KG1 (cell line): ENCODE measurements around the gene TLK1.
"Not testable (repeated sequence)": the region's sequence is repeated elsewhere in the genome, so short reads cannot be mapped to it uniquely, and the experiment has no call there.

Source experiments
- DNase-seq: peaks from one replicate; lab custom pipeline; 2025; lab: John Stamatoyannopoulos, UW

TLK1 gene

GRCh38 chr2:171169333-171169732 lies 8.6 kb upstream of the TLK1 start:
- no peak for DNase-seq

GRCh38 chr2:171167352-171167997 lies 6.8 kb upstream of the TLK1 start:
- DNase-seq = no peak

- DNase-seq = no peak
Measured at GRCh38 chr2:171166328-171166983, 5.8 kb upstream of the TLK1 start.

GRCh38 chr2:171165967-171166327 lies 5.3 kb upstream of the TLK1 start:
- DNase-seq = no peak

- no peak for DNase-seq
Measured at GRCh38 chr2:171163261-171163660, 2.6 kb upstream of the TLK1 start.

GRCh38 chr2:171162522-171163197 lies 2.0 kb upstream of the TLK1 start:
- DNase-seq = not testable (repeated sequence)

- DNase-seq = peak; percentile 78
Measured at GRCh38 chr2:171160956-171161740, 455 bp upstream of the TLK1 start.

- DNase-seq = peak; percentile 78
Measured at GRCh38 chr2:171159372-171160118, 1.1 kb downstream of the TLK1 start.

- no peak for DNase-seq
Measured at GRCh38 chr2:171158790-171159371, 1.8 kb downstream of the TLK1 start.

GRCh38 chr2:171158036-171158789 lies 2.5 kb downstream of the TLK1 start:
- DNase-seq = no peak

- DNase-seq = no peak
Measured at GRCh38 chr2:171157109-171157500, 3.6 kb downstream of the TLK1 start.

- no peak for DNase-seq
Measured at GRCh38 chr2:171154348-171154747, 6.3 kb downstream of the TLK1 start.

- no peak for DNase-seq
Measured at GRCh38 chr2:171150694-171151285, 9.9 kb downstream of the TLK1 start.

- DNase-seq = no peak
Measured at GRCh38 chr2:171149986-171150693, 10.6 kb downstream of the TLK1 start.

GRCh38 chr2:171149171-171149938 lies 11.3 kb downstream of the TLK1 start:
- DNase-seq = no peak

GRCh38 chr2:171147081-171147480 lies 13.6 kb downstream of the TLK1 start:
- no peak for DNase-seq

GRCh38 chr2:171146633-171147032 lies 14.1 kb downstream of the TLK1 start:
- DNase-seq = peak; percentile 65

- no peak for DNase-seq
Measured at GRCh38 chr2:171146071-171146470, 14.6 kb downstream of the TLK1 start.

GRCh38 chr2:171143670-171144062 lies 17.0 kb downstream of the TLK1 start:
- no peak for DNase-seq
